ENCODE data around the gene LIN7C.

The LIN7C gene

DNA sequence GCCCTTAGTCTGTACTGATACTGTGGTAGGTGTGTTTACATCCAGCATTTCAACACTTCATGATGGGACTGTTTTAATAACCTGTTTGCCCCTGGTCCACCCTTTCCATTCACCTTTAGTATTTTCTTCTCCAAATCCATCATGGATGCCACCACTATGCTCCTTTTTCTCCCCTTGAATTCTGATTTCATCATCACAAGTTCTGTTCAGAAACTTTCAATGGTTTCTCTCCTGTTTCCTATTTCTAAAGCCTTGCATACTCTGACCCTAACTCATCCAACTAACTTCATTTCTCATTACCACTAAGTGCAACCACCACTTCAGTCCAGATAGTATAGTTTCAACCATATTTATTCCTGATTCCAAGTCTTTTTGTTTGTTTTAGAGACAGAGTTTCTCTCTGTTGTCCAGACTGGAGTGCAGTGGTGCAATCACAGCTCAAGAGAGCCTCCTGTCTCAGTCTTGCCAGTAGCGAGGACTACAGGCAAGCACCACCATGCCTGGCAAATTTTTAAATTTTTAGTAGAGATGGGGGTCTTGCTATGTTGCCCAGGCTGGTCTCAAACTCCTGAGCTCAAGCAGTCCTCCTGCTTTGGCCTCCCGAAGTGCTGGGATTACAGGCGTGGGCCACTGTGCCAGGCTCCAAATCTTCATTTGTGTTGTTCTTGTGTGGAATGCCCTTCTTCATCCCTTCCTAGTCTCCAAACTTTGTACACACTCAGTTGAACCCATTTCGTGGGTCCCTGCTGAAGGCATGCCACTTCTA lies 1.2 kb upstream of the LIN7C start:
- no peak for DNase-seq

DNA sequence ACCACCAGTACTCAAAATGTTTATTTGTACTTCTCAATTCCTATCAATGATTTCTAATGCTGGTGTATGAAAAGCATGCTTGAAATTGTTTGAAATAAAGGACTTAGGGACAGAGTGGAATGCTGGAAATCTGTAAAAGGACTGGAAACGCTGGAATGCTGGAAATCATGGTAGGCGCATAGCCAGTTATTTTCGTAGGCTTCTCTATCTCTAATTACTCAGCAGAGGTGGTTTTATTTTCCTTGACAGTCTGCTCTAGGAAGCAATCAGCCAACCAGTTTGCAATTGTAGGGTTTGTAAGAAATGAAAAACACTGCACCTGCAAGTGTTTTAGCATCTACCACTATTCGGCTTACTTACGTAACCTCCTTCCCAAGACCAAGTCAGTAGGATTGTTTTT lies 788 bp downstream of the LIN7C start:
- no peak for DNase-seq

DNA sequence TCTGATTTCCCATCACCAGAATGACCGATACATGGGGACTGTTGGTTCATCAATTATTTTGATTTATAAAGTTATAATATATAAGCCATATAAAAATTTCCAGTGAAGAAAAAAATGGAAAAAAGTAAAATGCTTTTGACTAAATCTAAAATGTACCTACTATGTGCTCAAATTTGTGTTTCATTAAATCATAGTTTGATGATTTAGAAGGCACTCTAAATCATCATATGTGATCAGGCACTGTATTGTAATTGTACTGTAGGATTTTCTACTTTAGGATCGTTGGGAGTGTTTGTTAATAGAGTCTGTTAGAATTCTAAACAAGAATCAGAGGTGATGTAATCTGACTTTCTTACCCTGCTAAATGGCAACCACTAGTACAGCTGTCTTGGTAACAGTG lies 2.4 kb downstream of the LIN7C start:
- DNase-seq: no peak

DNA sequence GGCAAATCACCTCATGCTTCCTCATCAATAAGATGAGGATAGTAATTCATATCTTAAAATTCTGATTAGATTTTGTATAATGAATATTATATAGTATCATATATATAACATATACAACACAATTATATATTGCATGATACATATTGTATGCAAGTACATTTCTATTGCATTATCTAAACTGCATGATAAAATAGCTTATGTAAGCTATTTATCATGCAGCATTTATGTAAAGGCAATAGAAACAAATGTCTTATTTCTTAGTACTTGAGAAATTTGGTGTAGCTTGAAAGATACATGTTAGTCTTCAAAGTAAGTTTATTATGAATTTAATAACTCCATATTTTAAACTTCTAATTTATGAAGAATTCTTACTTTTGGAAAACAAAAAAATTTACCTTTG lies 5.5 kb downstream of the LIN7C start:
- no peak for DNase-seq

DNA sequence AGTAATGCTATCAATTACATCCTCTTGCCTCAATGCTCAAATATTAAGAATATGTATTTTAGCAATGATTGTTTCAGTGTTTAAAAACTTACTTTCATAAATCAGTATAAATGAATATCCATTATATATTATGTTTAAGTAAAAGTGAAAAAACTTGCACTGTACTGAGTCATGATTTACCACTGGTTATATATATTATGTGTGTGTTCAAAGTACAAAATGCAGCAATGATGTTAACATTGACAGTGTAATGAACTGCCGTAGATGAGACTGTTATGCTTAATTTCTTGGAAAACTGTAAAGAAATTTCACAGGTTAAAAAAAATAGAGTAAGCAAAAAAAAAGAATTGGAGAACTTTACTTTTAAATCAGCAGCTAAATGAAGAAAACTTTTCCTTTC lies 8.7 kb downstream of the LIN7C start:
- DNase-seq: no peak

DNA sequence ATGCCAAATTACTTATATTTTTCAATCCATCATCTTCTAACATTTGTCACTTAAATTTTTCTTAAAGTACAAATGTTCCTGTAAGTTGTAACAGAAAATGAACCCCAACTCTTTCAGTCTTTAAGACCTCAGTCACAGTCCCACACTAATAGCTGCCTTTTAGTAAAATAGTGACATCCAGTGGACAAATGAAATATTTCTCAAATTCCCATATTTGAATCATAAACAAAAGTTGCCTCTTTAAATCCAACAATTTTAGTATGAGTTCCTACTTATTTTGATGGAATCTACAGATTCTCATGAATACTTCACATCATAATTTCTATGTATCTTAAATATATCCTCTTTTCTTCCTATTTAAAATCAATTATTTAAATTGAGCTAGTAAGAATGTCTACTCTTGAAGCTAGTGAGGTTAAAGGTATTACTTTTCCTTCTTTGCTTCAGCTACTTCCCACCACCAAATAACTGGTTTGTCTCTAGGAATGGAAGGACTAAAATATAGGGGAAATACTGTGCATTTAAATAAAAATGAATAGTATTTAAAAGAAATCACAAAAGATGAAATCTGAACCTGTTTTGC lies 9.2 kb downstream of the LIN7C start:
- peak; percentile 4 for DNase-seq

DNA sequence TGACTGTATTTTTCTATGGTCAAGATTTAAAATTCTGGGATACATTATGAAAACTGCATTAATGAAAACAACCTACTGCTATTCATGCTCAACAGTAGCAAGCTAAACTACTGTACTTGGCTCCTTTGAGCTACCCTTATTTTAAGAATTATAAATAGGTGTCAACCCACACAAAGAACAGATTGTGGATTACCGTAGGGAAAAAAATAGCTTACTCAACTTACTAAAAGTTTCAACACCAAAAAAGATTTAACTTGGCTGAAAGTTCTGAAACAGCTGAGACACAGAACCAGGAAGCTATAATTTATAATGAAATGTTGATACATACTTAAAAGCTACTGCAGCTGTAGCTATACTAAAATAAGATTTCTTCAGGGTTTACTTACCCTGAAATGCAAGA lies 10.1 kb downstream of the LIN7C start:
- no peak for DNase-seq

DNA sequence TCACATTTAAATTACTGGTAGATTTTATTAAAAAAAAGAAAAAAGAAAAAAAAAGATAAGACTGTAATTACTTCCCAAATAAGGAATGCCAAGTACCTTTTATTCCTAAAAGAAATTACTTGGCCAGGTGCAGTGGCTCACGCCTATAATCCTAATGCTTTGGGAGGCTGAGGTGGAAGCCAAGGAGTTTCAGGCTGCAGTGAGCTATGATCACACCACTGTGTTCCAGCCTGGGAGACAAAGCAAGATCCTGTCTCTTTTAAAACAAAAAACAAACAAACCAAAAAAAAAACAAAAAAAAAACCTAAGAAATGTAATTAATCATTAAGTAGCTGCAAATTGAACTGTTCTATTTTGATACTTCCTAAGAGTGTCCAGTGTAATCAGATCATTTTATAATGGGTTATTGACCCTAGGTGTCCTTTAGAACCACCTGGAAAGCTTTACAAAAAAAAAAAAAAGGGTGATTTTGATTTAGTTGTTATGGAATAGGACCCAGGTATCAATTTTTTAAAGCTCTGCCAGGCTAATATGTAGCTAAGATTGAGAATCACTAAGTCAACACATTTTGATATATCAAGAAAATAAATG lies 10.8 kb downstream of the LIN7C start:
- DNase-seq: no peak

DNA sequence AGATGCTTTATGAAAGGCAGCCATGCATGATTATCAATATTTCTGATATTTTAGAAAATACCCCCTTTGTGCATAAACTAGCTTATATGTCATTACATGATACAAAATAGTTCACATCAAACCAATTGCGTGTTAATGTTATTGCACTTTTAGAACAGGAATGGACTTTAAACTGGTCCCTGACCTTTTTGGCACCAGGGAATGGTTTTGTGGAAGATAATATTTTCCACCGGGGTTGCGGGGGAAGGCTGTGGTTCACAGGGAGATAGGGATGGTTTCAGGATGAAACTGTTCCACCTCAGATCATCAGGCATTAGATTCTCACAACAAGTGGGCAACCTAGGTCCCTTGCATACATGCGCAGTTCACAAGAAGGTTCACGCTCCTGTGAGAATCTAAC lies 17.5 kb downstream of the LIN7C start:
- no peak for DNase-seq

DNA sequence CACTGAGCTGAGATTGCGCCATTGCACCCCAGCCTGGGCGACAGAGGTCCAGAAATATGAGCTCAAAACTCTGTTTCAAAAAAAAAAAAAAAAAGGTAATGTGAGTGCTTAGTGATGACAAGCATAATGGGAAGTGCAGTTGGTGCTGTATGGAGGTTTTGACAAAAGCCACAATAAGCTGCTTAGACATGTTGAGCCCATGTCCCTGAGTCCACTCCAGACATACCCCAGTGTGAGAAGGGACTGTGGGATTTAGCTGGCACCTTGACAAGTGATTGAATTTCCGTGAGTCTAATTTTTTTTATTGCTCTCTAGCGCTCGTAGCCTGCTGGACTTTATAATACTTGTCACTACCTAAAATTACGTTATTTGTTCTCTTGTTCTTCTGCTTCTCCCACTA lies 18.9 kb downstream of the LIN7C start:
- DNase-seq: no peak

DNA sequence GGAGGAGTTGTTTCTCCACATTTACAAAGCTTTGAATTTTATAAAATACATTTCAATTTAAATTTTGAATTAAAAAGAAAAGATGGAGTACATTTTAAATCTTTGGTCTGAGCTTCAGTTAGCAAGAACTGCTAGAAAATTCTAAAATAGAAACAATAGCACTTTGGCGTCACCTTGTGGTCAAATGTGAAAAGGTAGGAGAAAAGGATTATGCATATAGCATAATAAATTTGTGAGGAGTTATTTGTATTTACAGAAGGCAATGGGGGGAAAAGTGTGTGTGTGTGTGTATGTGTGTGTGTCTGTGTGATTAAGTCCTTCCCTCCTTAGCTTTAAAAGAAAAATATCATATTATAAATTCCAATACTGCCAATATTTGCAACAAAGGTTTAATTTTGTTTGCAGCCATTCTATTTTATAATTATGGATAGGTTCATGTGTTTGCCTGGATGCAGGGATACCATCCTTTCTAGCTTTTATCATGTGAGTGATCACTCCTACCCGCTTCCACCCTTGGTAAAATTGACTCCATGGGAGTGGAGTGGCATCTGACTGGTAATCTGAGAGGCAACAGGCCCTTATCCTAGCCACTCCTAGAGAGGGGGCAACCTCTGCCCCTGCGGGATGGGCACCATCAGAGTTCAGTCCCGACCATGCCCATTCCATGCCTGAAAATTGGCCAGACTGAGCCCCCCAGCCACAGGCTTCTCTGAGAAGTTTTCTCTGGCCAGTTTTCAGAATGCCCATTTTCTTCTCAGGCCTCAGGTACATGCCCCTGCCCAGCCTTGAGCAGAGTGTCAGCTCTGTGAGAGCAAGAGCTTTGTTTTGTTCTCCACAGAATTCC lies 20.4 kb downstream of the LIN7C start:
- peak; percentile 59 for DNase-seq

DNA sequence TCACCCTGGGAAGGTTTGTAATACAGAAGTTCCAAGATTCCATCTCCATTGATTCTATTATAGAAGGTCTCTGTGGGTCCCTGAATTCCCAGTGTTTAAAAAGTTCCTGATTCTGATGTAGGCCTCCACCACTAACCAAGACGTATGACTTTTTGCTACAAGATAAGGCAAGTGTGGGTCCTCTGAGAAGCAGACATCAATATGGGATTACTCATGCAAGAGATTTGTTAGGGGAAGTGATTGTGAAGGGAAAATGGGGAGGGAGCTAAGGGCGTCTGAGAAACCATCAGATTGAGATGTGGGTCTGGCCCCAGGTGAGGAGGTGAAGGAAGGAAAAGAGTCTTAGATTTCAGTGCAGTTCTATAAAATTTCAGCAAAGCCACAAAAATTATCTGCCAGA lies 23.8 kb downstream of the LIN7C start:
- DNase-seq: no peak

DNA sequence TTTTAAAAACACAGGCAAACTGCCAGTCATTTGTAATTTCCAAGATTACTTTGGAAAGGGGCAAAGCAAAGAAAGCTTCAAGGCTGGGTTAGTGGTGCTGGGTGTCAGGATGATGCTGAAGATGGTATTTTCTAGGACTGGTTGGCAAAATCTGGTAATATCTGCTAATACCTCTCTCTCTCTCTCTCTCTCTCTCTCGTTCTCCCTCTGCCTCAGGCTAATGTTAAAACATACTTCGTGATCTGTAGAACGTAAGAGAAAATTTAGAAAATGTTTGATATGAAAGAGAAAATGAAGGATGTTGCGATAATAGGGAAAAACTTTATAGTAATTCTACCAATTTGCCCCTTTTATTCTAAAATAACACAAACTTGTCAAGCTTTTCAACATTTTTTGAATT lies 24.6 kb downstream of the LIN7C start:
- no peak for DNase-seq

DNA sequence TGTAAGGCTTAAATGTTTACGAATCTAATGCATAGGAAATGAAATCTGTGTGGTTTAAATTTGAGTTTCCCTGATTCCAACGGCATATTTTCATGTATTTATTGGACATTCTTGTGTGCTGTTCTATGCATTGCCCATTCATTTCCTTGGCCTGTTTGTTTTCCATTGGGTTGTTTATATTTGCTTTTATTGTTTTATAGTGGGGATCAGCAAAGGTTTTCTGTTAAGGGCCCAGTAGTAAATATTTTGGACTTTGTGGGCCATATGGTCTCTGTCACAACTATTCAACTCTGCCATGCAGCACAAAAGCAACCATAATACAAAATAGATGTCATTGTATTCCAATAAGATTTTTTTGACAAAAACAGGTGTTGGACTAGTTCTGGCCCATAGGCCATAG lies 28.7 kb downstream of the LIN7C start:
- no peak for DNase-seq

DNA sequence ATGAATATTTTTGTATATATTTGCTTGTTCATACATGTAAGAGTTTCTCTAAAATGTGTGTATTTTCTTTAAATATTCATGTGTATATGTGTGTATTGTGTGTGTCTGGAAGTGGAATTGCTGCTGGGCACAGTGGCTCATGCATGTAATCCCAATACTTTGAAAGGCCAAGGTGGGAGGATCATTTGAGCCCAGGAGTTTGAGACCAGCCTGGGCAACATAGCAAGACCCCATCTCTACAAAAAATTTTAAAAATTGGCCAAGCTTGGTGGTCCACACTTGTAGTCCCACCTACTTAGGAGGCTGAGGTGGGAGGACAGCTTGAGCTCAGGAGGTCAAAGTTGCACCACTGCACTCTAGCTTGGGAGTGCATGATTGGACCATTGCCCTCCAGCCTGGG lies 29.3 kb downstream of the LIN7C start:
- DNase-seq: no peak

DNA sequence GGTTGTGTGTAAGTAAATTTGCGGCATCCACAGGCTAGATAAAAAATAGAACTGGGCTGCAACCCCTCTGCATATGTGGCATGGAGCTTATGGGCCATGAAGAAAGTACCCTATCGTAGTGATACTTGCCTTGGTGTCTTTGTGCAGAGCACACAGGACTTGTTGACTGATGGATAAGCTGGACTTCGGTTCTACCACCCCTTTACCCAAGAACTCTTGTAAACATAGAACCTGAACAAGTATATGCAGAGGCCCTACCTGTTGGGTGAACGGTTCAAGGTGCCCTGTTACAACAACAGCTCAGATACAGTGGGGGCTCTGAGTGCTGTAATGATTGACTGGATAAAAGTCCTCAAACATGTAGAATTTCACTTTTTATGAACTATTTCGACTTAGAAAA lies 30.9 kb downstream of the LIN7C start:
- no peak for DNase-seq

DNA sequence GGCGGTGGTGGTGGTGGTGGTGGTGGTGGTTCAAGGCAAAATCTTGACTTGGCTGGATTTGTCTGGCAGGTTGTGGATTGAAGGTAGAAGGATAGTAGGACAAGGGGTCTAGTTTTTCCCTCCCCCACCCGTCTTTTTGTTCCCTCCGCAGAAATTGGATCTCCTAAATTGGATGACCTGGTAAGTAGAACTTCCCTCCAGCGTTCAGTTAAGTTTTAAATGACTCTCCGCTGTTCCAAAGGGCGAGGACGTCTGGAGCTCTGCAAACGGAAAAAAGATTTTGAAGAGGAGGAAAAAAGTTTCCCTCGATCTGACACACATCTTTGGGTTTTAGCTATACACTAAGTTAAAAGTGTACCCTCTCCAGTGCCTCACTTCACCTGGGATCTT lies 33.6 kb downstream of the LIN7C start:
- no peak for DNase-seq

DNA sequence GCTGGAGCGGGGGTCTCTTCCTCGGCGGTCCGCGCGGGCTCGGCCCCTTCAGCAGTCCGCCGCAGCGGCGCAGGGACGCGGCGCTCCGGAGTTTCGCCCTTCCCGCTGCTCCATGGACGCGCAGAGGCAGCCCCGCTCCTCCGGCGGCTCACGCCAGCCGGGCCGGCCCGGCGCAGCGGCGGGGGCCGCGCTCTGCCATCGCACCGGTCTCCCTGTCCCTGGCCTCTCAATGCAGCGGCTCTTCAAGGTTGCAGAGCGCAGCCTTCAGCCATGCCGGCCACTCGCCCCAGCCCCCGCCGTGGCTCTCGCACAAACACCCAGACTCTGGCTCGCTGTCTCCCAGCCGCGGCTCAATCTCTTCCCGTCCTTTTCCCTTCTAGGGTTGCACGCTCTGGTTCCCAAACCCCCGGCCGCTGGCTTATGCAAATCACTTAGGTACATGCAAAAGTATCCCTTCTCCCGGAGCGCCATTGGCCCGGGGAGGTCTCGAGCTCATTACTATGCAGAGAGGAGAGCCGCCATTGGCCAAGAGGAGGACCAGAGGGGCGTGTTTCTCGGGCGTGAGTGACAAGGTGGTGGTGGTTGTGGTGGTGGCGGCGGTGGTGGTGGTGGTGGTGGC lies 34.1 kb downstream of the LIN7C start, which contains the start of gene LGR4:
Gene LGR4 (minus strand): TSS at position 393 of the 619 bp plus-strand sequence. CDS start 488 bp downstream, outside the sequence.
- DNase-seq: peak; percentile 96

DNA sequence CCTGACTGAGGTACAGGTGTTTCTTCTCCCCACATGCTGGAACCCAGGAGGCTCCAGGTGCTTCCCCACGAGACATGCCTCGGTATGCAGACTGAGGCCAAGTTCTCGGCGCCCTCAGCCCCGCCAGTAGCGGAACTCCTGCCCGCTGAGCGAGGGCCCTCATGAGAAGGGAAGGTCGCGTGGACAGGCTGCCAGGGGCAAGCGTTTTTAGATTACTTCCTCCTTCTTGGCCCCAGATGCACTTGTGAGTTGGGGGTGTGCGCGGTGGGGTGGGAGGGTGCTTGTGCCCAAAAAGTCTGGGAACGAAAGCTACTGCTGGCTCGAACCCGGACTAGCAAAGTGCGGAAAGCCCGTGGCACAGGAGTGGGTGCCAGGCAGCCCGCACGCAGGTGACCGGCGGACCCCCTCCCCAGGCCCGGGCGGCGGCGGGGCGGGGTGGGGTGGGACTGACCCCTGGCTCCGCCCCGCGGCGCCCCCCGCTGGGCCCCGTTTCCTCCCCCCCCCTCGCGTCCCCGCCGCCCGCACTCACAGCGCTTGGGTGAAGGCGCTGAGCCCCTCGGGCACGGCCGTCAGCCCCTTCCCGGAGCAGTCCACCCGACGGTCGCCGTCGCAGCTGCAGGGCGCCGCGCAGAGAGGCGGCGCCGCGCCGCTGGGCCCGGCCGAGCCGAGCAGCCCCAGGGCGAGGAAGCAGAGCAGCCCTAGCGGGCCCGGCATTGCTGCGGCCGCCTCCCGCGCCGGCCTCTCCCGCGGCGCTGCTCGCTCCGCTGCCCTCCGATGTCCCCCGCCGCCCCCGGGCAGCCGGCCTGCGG lies 34.8 kb downstream of the LIN7C start:
- peak; percentile 25 for DNase-seq

DNA sequence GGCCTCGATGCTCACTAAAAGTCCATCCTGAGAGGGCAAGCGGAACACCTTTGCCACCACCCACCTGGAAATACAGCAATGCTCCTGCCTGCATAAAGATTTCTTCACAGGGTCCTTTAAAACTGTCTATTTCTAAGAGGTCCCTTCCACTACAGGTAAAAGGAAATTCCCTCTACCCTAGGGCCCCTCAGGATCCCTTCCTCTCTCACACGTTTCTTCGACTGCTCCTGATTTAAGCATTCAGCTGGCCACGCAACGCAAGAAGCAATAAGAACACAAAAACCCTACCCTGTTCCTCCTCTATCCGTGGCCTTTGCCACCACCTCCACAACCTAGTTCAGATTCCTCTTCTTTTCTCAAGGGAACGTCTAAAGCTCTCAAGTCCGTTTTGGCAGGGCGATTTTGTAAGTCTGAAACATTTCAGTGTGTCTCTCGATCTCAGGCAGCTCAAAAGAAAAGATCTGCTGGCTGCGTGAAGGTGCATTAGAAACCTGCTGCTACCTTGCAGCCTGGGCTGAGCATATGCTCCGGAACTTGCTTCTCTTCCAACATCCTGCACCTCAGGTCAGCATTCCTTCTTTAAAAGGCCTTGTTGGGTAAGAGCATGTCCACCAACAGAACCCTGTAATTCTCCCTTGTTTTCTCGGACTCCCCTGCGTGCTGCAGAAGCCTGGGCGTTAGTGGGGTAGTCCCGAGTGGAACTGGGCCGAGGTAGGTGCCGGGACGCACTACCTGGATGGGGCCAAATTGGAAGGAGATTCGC lies 35.6 kb downstream of the LIN7C start:
- DNase-seq: no peak

DNA sequence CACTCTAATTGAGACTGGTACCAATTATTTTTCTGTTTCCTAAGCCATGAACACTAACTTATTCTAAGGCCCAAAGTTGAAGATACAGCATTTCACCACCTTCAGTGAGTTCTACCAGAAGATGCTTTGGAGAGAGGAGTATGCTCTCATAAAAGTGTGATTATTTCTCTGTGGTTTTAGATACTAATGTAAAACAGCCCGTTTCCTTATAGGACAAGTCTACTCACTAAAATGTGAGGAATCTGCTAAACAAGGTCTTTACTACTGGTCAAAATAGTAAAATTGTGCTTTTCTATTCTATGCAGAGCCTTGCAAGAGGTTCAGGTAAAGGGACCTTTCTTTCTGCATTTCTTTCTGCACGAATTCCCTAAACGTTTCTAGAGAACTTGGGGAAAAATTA lies 36.4 kb downstream of the LIN7C start:
- DNase-seq: no peak

Data from NCI-H345 (cell line).